GM18508 (cell line): ENCODE results near the gene ZNF821.
A peak's percentile ranks its signal among the peaks of the same experiment; 100 is the strongest.
"Not testable (repeated sequence)": the region's sequence is repeated elsewhere in the genome, so short reads cannot be mapped to it uniquely, and the experiment has no call there.

Experiments
- ATAC-seq: cut with Tn5 transposase; IDR thresholded peaks from one replicate; pipeline ENCODE4 v1.9.1; 2021; ENCODE audit warnings: moderate number of reproducible peaks; ENCODE audit not compliant: insufficient read depth, unreplicated experiment

The ZNF821 gene

DNA sequence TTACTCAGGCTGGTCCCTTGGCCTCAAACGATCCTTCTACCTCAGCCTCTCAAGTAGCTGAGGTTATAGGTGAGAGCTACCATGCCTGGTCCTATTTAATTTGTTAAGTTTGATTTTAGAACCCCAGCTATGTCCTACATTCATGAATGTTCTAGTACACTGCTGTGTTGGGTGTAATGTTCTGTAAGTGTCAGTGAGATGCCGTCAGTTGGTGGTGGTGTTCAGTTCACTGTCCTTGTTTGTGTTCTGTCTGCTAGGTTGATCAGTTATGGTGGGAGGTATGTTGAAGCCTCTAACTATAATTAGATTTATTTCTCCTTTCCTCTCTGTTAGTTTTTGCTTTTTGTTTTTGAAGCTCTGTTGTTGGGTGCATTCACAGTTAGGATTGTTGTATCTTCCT, 19.6 kb upstream of the ZNF821 start:
- ATAC-seq = no peak

DNA sequence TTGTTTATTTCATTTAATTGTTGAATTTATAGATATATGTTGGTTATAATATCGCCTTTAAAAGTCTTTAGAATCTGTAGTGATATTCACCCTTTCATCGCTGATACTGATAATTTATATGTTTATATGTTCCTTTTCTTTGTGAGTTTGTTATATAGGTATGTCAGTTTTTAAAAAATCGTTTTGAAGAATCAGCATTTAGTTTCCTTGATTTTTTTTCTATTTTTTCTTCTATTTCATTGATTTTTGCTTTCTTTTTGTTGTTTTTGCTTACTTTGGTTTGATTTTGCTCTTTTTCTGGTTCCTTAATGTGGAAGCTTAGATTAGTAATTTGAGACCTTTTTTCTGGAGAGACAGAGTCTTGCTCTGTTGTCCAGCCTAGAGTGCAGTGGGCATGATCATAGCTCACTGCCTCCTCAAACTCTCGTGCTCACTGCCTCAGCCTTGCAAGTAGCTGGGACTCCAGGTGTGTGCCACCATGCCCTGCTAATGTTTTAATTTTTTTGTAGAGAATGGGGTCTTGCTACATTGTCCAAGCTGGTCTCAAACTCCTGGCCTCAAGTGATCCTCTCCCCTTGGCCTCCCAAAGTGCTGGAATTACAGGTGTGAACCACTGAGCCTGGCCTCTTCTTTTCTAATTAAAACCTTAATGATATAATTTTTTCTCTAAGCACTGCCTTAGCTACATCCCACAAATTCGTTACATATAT, 18.8 kb upstream of the ZNF821 start:
- no peak for ATAC-seq

DNA sequence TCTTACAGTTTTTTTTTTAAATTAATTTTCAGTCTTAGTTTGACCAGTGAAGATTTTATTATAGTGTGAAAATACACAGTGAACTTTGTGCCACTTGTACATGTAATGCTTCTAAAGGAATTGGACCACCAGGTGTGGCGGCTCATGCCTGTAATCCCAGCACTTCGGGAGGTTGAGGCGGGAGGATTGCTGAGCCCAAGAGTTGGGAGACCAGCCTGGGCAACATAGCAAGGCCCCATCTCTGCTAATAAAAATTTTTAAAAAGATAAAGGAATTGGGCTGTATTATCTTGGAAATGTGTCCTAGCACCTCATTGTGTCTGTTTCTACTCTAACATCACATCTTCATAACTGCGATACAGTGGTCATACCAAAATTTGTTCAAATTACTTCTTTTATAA, 15.2 kb upstream of the ZNF821 start:
- ATAC-seq = no peak

DNA sequence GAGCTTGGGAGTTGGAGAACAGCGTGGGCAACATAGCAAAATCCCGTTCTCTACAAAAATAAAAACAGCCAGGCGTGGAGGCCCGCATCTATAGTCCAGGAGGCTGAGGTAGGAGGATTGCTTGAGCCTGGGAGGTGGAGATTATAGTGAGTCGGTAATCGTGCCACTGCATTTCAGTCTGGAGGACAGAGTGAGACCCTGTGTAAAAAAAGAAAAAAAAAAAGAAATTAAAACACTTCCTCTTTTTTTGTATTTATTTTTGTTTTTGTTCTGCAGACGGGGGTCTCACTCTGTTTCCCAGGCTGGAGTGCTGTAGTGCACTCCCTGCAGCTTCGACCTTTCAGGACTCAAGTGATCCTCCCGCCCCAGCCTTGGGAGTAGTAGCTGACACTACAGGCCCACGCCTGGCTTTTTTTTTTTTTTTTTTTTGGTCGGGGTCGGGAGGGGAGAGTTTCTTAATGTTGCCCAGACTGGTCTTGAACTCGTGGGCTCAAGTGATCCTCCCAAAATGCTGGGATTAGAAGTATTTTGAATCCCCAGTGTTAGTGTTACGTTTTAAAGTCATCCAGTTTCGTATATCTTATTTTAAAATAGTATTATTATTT, 12.9 kb upstream of the ZNF821 start:
- ATAC-seq = no peak

DNA sequence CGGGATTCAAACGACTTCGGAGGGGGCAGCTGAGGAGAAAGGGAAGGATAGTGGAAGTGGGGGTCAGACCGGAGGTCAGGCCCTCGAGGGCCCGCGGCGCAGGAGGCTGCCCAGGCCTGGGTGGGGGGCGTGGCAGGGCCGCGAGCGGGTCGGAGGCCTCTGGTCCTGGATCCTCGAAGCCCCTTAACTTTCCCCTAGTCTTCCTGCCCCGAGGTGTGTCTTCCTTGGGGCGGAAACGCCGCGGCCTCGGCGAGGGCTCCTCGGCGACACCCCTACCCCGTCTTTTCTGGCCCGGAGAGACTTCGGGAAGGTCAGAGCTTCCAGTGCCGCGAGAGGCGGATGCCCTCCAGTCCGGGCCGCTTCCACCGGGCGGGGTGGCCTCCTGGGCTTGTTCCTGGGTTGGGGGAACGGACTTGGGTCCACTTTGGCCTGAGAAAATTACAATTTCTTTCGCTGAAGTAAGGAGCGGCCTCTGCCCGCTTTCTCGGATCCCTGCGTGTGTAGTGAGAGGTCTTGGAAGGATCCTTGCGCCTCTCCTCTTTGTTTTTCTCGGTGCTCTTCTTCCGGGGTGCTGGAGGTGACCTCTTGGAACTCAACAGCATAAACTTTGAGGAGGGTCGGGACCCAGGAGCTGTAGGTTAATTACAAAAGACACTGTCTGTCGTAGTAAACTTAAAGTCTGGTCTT, 11.8 kb upstream of the ZNF821 start:
- no peak for ATAC-seq

DNA sequence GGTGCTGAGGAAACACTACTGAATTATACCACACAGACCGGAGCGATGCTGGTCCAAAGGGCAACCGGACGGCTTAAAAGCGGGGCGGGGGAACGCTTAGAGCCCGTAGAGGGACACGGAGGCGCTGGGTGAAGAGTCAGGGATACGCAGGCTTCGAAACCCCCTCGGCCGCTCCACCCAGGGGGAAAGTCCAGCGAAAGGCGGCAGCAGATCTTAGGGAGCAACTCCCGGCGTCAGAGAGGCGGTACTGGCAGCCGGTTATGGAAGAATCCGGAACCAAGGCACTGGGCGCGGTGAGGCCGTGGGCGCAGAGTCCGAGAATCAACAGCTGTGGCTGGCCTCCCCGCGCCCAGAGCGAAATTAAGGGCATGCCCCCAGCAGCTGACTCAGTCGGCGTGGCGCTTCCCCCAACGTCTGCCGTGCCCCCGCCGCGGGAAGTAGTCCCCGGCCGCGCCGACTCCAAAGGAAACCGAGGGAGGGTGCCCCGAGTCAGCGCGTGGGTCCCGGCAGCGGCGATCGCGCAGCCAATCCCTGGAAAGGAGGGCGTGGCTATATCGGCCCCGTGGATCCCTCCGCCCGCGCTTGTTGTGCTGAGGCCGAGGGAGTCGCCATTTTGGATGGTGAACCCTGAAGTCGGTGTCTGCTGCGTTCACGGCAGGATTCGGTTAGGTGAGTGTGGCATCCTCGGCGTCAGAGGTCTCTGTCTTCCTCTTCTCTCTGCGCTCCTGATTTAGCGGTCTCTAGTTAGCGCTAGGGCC, 11.1 kb upstream of the ZNF821 start, which contains the start of gene IST1:
IST1 (plus strand) TSS at position 611 of the 758 bp plus-strand sequence. CDS start 20,110 bp downstream, outside the sequence.
- ATAC-seq = peak; percentile 44

DNA sequence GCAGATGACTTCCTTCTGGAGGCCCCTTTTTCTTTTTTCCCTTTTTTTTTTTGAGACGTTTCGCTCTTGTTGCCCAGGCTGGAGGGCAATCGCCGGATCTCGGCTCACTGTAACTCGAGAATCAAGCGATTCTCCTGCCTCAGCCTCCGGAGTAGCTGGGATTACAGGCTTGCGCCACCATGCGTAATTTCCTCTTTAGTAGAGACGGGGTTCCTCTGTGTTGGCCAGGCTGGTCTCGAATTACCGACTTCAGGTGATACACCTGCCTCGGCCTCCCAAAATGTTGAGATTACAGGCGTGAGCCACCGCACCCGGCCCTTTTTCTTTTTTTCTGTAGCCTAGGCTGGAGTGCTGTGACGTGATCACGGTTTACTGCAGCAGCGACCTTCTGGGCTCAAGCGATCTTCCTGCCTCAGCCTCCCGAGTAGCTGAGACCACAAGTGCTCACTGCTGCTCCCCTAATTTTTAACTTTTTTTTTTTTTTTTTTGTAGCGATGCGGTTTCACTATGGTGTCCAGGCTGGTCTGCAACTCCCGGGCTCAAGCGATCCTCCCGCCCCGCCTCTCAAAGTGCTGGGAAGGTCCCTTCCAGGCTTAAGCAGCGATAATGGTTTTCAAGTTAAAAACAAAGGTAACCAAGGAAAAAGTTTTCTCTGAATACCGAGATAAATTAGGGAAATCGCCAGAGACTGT, 10.4 kb upstream of the ZNF821 start:
- peak; percentile 18 for ATAC-seq

DNA sequence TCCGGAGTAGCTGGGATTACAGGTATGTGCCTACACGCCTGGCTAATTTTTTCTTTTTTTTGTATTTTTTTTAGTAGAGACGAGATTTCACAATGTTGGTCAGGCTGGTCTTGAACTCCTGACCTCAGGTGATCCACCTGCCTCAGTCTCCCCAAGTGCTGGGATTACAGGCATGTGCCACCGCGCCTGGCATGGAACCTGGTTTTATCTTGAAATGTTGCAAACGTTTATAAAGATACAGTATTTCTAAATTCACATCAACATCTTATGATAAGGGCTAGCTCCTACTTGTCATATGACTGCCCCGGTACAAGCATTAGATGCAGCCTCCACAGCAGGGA, 9.9 kb upstream of the ZNF821 start:
- ATAC-seq = no peak

DNA sequence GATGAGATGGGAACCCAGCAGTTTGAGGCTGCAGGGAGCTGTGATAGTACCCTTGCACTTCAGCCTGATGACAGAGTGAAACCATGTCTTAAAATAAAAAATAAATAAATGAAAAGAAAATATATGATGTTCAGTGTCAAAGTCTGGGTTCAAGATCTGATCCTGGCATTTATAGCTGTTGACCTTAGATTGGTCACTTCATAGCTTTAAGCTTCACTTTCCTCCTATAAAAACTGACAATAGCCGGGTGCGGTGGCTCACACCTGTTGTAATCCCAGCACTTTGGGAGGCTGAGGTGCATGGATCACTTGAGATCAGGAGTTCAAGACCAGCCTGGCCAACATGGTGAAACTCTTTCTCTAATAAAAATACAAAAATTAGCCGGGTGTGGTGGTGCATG, 5.2 kb upstream of the ZNF821 start:
- ATAC-seq = no peak

DNA sequence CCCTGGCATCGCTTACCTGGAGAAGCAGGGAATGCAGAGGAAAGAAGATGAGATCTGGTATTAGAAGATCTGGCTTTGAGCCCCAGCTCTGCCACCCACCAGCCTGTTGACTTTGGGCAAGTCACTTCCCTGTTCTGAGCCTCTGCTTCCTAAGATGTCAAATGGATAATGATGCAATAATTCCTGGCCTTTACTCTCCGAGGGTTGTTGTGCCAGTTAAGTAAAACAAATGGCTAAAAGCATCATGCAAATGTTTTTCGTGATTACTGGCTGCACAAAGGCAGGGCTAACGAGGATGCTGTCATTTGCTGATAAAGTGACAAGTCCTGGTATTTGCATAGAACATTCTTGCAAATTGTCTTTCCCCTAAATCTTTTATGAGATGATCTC, 1.3 kb upstream of the ZNF821 start:
- ATAC-seq = no peak

DNA sequence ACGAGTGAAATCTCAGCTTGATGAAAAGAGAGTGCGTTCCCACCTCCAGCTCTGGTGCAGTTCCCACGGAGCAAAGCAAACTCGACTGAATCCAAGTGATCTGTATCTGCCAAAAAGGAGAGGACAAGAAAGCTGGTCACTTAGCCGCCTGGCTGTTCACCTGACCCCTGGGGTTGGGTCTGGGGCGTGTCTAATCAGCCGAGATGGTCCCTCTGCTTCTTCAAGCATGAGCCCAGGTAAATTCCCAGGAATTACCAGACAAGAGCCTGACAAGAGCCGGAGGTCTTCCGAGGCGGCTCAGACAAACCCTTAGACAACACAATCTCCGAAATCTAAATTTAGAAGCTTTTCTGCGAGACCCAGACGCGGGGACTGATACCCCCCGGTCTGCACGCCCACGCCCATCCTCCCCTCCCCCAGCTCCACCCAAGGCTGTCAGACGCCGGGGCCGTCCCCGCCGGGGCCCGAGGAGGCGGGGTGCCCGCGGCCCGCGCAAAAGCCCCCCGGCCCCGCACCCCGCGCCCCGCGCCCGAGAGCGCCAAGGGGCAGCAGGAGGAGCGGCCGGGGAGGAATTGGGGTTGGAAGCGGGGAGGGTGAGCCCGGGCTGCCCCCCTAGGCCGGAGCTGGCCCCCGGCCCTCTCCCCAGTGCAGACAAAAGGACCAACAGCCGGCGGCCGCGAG, 674 bp downstream of the ZNF821 start:
- no peak for ATAC-seq

DNA sequence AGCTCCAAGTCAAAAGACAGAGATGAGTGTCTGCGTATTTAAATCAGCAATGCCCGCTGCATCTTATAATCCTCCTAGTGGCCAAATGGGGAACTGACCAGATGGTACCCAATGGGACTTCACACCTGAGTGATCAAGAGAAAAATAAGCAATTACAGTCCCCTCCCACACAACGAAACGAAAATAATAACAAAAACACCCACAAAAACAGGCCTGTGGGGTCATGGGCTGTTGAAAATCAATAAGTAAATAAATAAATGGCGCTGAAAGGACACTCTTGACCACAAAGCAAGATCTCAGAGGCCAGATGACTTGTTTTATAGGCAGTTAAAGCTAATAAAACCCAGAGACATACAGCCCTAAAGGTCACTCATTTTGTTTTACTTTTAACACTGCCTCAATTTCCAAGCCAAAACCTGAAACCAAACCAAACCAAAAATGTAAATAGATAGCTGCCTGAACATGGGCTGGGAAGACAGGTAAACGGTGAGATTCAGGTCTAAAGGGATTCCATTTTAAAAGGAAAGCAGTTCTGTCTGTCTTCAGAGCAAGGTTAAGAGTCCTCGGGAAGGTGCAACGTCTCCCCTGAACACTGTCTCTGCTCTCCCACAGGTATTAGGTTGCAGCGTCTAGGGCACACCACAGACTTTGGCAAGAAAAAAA, 1.3 kb downstream of the ZNF821 start:
- no peak for ATAC-seq

DNA sequence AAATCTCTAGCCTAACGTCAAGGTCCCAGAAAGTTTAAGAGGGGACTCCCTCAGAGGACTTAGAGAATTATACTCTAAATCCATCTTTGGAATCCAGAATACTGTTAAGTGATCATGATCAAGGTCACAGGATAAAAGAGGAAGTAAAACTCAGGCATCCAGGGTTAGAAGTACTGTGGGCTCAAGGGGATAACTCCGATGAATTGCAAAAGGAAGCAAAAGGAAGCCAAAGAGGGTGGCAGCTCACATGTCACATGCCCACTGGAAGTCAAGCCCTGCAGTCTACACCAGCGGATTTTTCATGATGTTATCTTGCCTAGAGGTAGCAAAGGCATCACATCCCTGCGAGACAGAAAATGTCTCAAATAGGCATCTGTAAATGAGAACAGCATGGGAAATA, 3.8 kb downstream of the ZNF821 start:
- ATAC-seq = no peak

DNA sequence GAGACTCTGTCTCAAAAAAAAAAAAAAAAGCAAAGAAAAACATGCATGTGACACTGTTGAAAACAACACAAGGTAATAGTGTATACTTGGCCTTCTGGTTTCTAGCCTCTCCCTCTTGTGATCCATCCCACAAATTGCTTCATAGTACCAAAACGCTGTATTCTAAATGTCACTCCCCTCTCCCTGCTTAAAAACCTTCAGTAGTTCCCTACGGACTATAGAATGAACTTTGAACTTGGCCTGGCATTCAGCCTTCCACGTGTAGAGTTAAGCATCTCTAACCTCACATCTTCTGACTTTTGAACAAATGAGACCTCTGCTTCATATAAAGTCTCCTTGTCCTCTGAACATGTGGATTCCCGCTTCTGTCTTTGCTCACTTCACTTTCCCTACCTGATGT, 5.1 kb downstream of the ZNF821 start:
- no peak for ATAC-seq

DNA sequence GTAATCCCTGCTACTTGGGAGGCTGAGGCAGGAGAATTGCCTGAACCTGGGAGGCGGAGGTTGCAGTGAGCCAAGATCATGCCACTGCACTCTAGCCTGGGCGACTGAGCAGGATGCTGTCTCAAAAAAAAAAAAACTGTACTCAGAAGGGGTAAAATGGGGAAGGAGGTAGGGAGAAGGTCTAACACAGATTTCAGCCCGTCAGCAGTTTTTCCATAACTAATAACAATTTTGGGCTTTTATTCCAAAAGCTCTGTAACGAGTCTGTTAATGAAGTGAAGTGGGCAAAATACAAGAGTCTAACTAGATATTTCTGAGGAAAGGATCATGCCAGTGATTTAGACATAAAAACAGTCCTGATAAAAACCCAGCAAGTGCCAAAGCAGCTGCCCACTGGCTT, 10.8 kb downstream of the ZNF821 start:
- ATAC-seq = no peak

DNA sequence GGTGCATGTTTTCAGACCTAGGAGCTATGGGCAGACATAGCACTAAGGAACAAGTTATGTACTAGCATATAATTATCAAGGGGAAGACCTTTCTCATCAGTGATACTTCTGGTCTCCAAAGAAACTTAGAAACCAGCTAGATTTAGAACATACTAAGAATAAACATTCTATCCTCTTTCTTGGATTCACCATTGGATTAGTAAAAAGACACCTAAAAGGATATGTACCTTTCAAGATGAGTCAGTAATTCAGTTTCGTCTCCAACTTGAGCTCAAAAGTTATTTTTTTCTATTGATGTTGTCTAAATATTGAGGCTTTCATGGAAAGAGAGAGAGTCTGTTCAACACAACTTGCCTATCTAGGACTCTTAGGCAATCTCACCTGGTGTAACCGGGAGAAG, 13.2 kb downstream of the ZNF821 start:
- no peak for ATAC-seq

DNA sequence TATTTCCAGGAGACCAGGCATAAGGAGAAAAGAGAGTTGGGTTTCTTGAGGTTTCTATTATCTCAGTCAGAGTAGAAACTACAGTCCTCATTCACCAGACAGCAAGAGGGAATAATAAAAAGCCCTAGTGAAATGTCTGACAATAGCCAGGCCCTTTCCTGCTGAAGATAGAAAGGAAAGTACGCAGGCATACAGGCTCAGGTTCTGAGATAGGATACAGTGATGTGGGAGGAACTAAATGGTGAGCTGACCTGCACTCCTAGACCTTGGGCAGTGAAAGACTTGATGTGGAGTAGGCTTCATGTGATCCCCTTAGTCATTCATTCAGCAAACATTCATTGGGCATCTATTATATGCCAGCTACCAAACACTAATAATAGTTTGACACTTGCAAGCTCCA, 14.9 kb downstream of the ZNF821 start:
- ATAC-seq = no peak

DNA sequence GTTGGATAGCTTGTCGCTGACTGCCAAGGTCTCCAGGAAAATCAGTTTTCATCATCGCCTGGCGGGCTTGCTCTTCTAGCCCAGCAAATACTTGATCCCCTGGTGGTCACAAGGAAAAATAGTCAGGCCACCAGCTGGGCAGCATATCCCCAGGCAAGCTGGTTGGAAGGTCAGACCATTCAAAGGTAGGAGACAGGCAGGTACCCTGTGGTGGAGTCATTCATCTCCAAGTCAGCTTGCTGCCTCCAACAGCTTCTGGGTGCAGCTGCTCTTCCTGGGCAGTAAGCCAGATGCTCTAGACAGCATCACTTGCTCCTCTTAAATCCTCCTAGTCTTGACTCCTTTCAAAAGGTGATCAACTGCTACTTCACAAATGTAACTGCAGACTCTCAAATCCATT, 16.0 kb downstream of the ZNF821 start:
- no peak for ATAC-seq

DNA sequence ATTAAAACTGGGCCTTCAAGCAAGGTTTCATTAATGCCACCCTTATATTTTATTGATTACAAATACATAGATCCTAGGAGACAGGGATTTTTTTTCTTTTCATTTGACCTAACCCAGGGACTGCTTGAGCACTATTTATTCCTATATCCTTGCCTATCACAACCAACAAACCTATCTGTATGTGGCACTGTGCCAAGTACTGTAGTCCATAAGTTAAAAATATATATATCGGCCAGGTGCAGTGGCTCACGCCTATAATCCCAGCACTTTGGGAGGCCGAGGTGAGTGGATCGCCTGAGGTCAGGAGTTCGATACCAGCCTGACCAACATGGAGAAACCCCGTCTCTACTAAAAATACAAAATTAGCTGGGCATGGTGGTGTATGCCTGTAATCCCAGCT, 16.8 kb downstream of the ZNF821 start:
- ATAC-seq = not testable (repeated sequence)
